ENCODE results near the gene IMP4. TPM values are rescaled to one million over a fixed set of nuclear protein-coding genes. Genes with fewer than 3 reads are reported as not detected.
"Not testable (repeated sequence)": the region's sequence is repeated elsewhere in the genome, so short reads cannot be mapped to it uniquely, and the experiment has no call there.

IMP4 gene, protein sequence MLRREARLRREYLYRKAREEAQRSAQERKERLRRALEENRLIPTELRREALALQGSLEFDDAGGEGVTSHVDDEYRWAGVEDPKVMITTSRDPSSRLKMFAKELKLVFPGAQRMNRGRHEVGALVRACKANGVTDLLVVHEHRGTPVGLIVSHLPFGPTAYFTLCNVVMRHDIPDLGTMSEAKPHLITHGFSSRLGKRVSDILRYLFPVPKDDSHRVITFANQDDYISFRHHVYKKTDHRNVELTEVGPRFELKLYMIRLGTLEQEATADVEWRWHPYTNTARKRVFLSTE
- total RNA-seq, result 33.0 TPM

DNA sequence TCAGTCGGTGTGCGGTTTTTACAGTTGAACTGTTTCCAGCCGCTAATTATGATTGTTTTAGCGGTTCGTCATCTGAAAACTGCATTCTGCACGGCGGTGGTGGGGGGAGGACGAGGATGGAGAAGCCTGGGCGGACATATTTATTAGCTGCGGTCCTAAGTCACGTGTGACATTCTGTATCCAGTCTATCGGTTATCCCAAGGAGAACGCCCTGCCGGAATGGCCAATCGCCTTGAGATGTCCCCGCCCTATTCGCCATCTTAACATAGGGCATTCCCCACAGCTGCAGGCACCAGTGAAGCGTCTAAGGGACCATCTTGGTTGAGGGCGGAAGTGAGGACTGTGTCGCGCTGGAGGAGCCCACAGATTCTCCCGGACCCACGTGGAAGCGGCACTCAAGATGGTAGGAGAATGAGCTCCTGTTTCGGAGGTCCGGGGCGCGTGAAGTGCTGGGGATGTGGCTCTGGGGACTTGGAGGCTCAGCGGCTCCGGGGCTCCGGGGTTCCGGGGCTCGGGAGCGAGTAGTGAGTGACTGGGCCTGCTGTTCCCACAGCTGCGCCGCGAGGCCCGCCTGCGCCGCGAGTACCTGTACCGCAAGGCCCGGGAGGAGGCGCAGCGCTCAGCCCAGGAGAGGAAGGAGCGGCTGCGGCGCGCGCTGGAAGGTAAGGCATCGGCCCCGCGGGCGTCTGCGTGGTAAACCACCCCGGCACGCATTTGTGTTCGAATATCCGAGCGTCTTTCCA is at the start of gene IMP4:
IMP4 (plus strand) TSS at position 365 of the 743 bp plus-strand sequence; CDS start at position 401, 36 bp downstream.
- DNase-seq, result peak; percentile 100

DNA sequence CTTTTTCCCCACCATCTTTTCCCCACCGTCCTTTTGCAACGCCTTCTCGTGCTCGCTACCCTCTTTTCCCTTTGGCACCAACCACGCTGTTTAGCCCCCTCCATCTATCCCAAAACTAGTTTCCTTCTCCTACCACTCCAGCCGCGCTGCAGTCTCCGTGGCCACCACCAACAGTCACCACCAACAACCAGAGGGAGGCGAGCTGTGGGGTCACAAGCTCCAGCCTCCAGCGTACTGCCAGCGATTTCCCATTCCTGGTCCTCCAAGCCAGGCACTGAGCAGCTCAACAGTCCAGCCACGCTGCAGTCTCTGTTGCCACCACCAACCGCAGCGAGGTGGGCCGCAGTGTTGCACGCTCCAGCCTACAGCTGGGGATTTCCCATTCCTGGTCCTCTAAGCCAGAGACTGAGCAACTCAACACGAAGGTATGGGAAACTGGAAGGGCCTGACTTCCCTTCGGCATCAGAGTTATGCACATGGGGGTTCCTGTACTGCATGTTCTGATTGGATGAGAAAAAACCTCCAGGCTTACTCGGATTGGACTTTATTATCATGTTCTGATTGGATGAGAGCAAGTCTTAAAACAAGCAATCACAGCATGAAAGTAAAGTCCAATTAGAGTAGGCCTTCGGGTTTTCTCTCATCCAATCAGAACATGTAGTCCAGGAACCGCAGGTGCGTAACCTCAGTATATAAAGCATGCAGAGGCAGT is 42.3 kb upstream of the IMP4 start:
- DNase-seq, result no peak

DNA sequence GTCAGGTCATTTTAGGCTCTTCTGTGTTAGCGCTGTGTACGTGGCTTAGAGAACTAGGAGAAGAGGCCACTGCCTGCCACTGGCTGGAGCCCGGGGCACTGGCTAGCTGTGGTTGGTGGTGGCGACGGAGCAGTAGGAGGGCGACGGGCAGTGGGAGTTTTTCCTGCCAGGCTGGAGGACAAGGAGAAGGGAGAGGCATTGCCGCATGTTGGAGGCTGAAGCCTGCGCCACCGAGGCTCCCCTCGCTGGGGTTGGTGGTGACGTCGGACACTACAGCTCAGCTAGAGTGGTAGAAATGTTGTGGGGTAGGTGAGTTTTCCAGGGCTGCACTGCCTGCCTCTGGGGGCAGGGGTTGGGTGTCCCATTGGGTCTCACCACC is 41.7 kb upstream of the IMP4 start:
- DNase-seq, result no peak

DNA sequence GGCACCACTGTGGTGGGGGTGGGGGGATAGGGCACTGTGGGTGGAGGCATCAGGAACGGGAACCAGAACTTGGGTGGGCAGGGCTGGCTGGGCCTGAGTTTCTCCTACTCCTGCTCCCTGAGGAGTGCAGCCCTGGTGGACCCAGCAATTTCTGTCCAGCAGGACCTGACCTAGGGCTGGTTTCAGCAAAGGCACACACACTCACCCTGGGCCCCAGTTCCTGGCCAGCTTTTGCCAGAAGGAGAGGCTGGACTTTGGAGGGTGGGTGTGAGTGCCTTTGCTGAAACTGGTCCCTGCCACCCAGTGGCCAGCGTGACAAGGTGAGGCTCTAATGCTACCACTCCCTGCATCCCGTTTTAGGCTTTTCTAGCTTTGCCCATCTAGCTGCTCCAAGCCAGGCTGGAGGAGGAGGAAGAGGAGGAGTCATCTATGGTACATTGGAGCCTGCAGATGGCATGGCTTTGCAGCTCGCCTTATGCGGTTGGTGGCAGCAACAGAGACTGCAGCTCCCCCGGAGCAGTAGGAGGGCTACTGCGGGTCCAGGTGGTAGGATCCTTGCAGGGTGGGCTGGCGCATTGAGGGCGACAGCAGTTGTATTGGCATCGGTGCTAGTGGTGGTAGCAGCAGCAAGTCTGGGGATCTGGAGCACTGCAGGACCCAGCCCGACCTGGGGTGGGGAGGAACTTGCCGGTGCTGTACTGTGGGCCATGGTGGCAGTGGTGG is 40.4 kb upstream of the IMP4 start:
- DNase-seq, result no peak

DNA sequence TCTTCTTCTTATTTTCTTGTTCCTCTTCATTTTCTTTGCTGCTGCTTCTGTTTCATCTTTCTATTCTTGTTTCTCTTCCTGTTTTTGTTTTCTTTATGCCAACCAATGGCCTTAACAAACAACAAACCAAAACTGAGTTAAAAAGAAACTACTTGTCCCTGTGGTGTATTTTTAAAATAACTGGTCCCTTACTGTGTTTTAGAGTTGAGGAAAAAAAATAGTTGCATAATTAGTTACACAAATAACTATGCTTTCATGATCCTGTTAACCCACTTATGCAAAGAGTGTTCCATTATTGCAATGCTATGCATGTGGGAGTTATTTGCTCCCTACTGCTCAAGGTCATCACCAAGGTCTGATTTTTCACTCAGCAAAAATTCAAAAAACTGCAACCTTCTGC is 39.5 kb upstream of the IMP4 start:
- no peak for DNase-seq

DNA sequence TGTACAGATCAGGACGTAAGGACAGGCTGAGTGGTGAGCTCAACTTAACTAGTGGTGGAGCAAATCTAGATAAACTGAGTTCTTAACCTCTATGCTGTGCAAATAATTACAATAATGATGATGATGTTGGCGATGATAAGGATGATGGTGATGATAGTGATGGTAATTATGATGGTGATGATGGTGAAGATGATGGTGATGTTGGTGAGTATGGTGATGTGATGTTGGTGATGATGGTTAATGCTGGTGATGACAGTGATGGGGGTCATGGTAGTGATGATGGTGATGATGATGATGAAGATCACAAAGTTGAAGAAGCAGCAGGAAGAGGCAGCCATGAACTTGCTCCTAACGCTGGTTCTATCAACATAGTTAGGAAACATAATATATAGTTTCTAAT is 38.0 kb upstream of the IMP4 start:
- no peak for DNase-seq

DNA sequence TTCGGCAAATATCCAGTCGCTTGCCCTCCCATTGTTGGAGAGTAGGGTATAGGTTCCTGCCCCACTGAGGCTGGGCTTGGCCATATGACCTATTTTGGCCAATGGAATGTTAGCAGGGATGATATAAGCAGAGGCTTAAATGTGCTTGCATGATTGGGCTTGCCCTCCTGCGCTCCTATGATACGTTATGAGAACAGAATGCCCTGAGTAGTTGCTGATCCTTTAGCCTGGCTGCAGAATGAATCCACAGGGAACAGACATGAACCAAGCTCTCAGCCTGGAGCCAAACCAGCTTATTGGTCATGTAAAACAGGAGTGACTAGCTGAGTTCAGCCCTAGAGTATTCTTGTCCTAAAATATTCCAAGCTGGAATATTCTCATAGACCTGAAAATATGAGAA is 34.8 kb upstream of the IMP4 start:
- DNase-seq, result no peak

DNA sequence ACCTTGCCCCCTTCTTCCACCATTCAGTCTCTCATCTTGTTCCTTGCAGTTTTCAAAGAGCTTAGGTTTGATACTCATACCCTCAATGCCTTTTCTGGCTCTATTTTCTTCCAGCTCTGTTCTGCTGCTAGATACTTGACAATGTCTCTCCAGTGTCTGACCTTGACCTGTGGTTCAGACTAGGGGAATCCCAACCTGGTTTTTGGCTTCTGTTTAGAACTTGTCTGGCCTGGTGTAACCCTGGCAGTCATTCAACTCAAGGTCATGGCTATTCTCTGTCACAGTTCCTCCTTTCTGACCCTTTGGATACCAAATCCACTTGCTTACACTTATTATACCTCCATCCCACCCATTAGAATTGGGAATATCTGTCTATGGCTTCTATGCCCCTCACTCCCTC is 31.8 kb upstream of the IMP4 start:
- no peak for DNase-seq

DNA sequence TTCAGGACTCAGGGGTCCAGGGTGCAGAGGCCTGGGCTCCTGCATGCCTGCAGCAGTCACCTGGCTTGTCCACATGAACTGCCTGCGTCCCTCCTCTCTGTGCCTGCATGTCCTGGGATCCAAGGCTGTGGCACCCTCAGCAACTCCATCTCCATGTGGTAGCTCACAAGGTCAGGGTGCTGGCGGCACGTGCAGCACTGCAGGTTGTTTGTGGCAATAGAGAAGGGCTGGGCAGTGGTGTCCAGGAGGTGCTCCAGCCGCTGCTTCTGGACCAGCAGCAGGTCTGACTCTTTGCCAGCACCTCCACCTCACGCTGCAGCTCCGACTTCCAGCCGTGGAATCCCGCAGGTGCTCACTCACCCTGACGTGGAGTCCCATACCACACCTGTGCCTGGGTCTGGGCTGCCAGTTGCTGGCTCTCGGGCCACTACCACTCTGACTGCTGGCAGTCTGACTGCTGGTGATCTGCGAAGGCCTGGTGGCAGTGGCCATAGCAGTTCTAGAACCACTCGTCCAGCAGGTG is 28.8 kb upstream of the IMP4 start:
- no peak for DNase-seq

DNA sequence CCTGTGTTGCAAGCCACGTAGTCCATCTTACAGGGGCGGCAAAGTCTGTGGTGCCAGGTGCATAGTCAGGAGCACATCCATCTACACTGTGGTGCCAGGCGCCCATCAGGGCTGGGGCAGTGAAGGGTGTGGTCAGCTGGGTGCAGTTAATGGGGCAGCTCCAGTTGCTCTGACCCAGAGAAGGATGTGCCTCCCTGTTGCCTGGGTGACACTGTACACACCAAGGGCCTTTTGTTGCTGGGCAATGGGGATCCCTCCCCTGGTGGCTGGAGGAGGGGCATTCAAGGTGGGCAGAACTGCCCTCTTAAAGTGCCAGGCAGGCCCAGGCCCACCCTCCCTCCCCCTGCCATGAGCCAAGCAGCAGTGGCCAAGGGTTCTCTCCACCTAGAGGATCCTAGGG is 28.3 kb upstream of the IMP4 start:
- no peak for DNase-seq

DNA sequence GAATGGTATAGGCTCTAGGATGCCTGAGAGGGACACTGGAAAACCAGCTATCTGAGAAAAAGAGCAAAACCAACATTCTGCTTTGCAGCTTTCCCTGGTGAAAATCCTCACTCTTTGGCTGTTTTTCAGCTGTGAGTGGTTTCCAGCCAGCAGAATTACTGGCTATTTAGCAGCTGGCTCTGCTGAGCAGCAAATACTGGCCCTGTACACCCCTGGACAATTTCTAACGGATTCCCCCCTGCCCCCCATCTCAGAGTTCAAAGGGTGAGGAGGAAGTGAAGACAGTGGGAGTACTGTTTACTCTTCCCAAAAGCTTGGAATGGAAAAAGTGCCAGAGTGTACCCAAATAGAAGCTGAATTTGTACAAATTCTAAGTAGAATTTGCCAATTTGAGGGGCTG is 26.1 kb upstream of the IMP4 start:
- no peak for DNase-seq

DNA sequence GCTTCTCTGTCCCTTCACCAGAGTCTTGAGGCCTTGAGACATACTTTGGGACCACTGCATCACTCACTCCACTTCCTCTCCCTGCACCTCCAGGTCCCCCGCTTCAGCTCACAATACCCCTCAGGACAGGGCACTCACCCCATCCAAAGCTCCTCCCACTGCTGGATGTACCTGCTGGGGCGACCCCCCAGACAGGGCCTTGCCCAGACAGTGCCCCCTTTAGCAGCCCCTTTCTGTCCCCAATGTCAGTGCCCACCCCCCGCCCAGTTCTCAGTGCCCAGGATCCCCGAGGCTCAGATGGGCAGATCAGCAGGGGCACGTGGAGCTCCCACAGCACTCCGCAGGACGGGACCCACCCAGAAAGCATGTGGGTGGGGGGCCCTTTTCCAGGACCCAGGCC is 23.8 kb upstream of the IMP4 start:
- DNase-seq, result no peak

DNA sequence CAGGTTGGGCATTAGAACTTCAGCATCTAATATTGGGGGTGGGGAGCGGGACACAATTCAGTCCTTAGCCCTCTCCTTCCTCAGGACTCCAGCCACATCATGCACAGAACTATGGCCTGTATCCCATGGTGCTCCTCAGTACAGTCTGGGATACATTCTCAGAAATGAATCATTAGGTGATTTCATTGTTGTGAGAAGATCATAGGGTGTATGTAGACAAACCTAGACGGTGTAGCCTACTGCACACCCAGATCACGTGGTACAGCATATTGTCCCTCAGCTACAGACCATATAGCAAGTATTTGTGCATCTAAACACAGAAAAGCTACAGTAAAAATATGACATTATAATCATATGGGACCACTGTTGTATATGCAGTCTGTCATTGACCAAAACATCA is 23.2 kb upstream of the IMP4 start:
- DNase-seq, result no peak

DNA sequence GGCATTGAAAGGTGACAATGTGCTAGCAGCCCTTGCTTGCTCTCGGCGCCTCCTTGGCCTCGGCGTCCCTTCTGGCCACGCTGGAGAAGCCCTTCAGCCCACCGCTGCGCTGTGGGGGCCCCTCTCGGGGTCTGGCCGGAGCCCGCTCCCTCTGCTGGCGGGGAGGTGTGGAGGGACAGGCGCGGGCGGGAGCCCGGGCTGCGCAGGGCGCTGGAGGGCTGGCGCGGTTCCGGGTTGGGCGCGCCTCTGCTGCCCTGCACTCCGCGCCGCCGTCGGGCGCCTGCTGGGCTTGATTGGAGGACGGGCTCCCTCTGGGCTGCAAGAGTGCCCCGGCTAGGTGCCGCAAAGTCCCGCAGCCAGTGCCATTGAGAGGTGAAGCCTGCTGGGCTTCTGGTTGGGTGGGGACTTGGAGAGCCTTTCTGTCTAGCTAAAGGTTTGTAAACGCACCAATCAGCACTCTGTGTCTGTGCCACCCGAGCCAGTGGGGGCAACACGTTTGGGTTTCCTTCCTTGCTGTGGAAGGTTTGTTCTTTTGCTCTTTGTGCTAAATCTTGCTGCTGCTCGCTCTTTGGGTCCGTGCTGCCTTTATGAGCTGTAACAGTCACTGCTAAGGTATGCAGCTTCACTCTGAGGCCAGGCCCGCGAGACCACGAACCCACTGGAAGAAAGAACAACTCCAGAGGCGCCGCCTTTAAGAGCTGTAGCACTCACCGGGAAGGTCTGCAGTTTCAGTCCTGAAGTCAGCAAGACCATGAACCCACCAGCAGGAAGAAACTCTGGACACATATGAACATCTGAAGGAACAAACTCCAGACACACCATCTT is 14.8 kb upstream of the IMP4 start:
- DNase-seq, result no peak

DNA sequence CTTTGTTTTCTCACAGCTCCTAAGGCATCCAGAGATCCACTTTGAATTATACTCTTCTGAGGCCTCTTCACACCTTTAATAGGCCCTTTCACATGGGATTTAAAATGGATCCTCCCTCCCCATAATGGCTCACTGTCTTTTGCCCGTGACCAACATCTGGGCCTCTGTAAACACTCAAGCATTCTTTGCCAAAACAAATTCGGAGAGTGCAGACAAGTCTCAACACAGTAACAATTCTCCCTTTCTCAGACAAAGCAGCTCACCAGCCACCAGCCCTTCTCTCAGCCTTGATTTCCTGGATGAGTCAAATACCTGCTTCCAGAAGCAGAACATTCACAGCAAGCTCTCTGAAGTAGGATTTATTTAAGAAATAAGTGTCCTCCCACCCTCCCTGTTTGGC is 14.0 kb upstream of the IMP4 start:
- no peak for DNase-seq

DNA sequence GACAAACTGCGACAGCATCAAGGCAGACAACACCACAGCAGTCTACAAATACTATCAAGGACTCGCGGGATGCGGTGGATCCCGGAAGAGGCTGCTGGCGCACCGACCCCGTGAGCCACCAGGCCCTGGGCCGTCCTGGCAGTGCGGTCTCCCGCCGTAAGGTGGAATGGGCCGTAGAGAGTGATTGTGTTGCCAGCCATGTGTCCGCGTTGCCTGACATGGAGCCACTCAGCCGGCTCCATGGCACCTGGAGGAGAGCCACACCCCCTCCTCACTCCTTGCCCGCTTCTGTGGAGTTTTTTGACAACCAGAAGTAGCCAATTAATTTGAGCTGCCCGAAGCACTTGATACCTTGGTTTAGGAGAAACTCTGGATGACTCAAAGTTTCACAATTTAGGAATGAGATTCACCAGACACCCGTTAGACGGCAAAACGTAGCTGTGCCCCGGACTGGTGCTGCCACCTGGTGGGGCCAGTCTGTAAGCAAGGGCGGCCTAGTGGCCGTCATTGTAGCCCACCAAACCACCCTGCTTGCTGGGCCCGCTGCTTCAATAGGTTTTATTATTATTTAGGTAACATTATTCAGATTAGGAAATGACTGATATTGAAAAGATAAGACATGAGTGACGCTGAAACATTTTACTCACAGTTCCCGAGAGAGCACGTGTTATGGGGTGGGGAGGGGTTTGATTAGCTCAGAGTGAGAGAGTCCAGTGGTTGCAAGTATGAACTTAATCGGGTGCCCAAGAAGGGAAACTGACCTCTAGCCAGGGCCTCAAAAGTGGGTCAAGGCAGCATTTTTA is 10.2 kb upstream of the IMP4 start:
- peak; percentile 64 for DNase-seq

DNA sequence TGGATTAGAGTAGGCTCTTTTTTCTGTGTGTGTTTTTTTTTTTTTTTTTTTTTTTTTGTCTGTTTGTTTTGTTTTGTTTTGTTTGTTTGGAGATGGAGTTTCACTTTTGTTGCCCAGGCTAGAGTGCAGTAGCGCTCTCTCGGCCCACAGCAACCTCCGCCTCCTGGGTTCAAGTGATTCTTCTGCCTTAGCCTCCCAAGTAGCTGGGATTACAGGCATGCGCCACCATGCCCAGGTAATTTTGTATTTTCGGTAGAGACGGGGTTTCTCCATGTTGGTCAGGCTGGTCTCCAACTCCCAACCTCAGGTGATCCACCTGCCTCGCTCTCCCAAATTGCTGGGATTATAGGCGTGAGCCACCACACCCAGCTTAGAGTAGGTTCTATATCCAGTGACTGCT is 9.4 kb upstream of the IMP4 start:
- not testable (repeated sequence) for DNase-seq

DNA sequence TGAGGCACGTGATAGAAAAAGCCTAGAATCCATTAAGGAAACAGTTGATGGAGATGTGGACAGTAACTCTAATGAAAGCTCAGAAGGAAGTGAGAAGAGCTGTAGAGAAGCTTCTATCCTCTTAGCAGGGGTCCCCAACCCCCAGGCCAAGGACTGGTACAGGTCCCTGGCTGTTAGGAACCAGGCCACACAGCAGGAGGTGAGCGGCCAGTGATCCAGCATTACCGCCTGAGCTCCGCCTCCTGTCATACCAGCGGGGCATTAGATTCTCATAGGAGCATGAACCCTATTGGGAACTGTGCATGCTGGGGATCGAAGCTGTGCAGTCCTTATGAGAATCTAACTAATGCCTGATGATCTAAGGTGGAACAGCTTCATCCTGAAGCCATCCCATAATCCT is 8.7 kb upstream of the IMP4 start:
- no peak for DNase-seq

DNA sequence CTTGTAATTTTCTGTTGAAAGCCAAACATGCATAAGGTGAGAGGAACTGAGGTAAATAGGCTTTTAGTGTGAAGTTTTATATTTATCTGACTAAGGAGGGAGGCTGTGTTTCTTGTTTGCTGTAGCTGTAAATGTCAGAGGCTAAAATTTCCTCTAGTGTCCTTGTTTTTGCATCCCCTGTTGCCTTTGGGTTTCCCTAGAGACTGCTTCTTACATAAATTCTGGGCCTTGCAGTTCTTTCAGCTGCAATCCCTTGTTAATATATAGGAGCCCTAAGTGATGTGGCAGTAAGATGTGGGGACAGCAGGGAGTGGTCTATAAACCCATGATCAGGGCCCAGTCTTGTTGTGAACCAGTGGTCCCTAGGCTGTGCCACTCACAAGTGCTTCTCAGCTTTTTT is 7.5 kb upstream of the IMP4 start:
- DNase-seq, result no peak

DNA sequence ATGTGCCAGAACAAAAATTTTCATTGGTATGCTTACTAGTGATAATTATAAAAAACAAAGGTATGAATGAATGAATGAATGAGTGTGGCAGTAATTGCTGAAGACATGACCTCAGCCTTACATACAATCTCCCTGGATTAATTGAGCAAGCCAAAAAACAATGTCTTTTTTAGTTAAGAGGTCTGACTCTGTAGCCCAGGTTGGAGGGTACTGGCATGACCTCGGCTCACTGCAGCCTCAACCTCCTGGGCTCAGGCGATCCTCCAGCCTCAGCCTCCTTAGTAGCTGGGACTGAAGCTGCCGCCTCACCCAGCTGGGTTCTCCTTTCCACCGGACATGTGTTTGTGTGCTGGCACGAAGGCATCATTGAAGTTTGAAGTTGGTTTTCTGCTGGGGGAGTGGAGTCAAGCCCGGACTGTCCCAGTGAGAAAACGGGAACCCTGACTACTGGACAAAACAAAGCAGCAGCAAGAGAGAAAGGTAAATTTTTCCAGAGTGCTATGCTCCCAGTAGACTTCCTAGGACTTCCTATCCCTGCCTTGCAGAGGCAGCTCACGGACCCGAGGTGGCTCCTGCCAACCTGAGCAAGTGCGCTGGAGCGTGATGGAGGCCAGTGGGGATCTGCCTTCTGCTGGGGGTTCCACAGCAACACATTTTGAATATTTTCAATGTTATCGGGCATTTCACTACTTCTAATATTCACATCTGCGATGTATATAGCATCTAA is 6.4 kb upstream of the IMP4 start:
- peak; percentile 1 for DNase-seq

All from skin of body (tissue), 2 donors.